B cell (primary cell): ENCODE measurements around the gene XPO6. TPM values are rescaled to one million over a fixed set of nuclear protein-coding genes. Genes with fewer than 3 reads are reported as not detected.

Experiments used
- ATAC-seq: fragments of 200-7000 bp; cut with Tn5 transposase; one replicate; pipeline ENCODE4 v1.10.0; 2021; ENCODE audit warnings: low read depth, mild to moderate bottlenecking, moderate number of reproducible peaks, moderate library complexity
- CTCF ChIA-PET: fragments of 350-600 bp; sonication (Branson Sonifier 250); formaldehyde crosslinking; loops from one replicate; lab custom pipeline; 2021; ENCODE audit warnings: antibody characterized with exemption, inconsistent platforms; lab: Charles Lee
- POLR2A ChIA-PET: fragments of 350-600 bp; sonication (Branson Sonifier 250); formaldehyde crosslinking; loops from one replicate; lab custom pipeline; 2021; ENCODE audit warnings: antibody characterized with exemption; lab: Charles Lee
- DNase-seq: peaks from one replicate; pipeline ENCODE4 v3.0.0; 2013
- H2AFZ ChIP-seq: 2 replicates; pipeline ENCODE4 v1.6.1; 2012; ENCODE audit warnings: mild to moderate bottlenecking, low read depth, low read length; ENCODE audit not compliant: insufficient read depth, poor library complexity, severe bottlenecking
- H3K27ac ChIP-seq, 2 donors: 1 replicate in 1 of 2; 2 replicates in 1 of 2; pipeline ENCODE4 v1.5.1; 2012 to 2013; ENCODE audit warnings: low read length in 2 of 2, mild to moderate bottlenecking in 2 of 2, moderate library complexity in 1 of 2
- H3K27me3 ChIP-seq, 4 experiments: fragments of 200-600 bp in 1 of 4; sonication (generic) in 1 of 4; replicated peaks in 1 of 4; 1 replicate in 2 of 4; 2 replicates in 2 of 4; pipeline versions ENCODE4 v1.6.1 to v1.7.0; 2013 to 2016; ENCODE audit warnings: low read length in 3 of 4, mild to moderate bottlenecking in 2 of 4, mixed read lengths in 1 of 4, moderate library complexity in 1 of 4; ENCODE audit not compliant: insufficient read depth in 4 of 4, control insufficient read depth in 3 of 4; ENCODE audit errors: control extremely low read depth in 1 of 4
- H3K36me3 ChIP-seq, 2 experiments: replicated peaks in 1 of 2; 1 replicate in 1 of 2; 2 replicates in 1 of 2; pipeline versions ENCODE4 v1.6.1 to v1.7.1; 2013; ENCODE audit warnings: low read length in 1 of 2; ENCODE audit not compliant: insufficient read depth in 2 of 2, control insufficient read depth in 1 of 2; ENCODE audit errors: control extremely low read depth in 1 of 2, extremely low read depth in 1 of 2
- H3K4me1 ChIP-seq, 2 donors: fragments of 200-600 bp in 1 of 2; sonication (generic) in 1 of 2; 1 replicate in 1 of 2; 2 replicates in 1 of 2; pipeline versions ENCODE4 v1.5.1 to v1.6.1; 2013 to 2017; ENCODE audit warnings: low read length in 2 of 2; ENCODE audit not compliant: control insufficient read depth in 2 of 2, insufficient read depth in 2 of 2
- H3K4me2 ChIP-seq: replicated peaks from 2 replicates; pipeline ENCODE3; 2012; ENCODE audit warnings: mild to moderate bottlenecking, low read depth, low read length; ENCODE audit not compliant: poor library complexity, severe bottlenecking
- H3K4me3 ChIP-seq, 5 experiments: fragments of 200-600 bp in 1 of 5; sonication (generic) in 1 of 5; 1 replicate in 3 of 5; 2 replicates in 2 of 5; pipeline versions ENCODE4 v1.5.1 to v1.7.0; 2011 to 2016; ENCODE audit warnings: low read length in 4 of 5, mild to moderate bottlenecking in 4 of 5, low read depth in 2 of 5, control low read depth in 1 of 5, moderate library complexity in 1 of 5; ENCODE audit not compliant: insufficient read depth in 1 of 5; ENCODE audit errors: control extremely low read depth in 1 of 5, extremely low read depth in 1 of 5
- H3K79me2 ChIP-seq: fragments of 200-600 bp; sonication (generic); one replicate; pipeline ENCODE4 v1.6.0; 2016; ENCODE audit warnings: low read length; ENCODE audit not compliant: control insufficient read depth, insufficient read depth
- H3K9ac ChIP-seq: fragments of 200-600 bp; sonication (generic); 2 replicates; pipeline ENCODE4 v1.6.1; 2017; ENCODE audit warnings: mild to moderate bottlenecking, low read length, moderate library complexity
- H3K9me3 ChIP-seq, 3 donors: one replicate each; pipeline versions ENCODE4 v1.6.1 to v1.7.1; 2013; ENCODE audit warnings: low read length in 2 of 3; ENCODE audit not compliant: control insufficient read depth in 2 of 3, insufficient read depth in 1 of 3; ENCODE audit errors: control extremely low read depth in 1 of 3
- H4K20me1 ChIP-seq: 2 replicates; pipeline ENCODE4 v1.6.0; 2012; ENCODE audit warnings: mild to moderate bottlenecking, low read length; ENCODE audit not compliant: insufficient read depth, control insufficient read depth, poor library complexity, severe bottlenecking
- H3K27ac Mint-ChIP-seq: one replicate; pipeline ENCODE4 v1.8.0; 2021; ENCODE audit warnings: mixed read lengths
- H3K27me3 Mint-ChIP-seq: one replicate; pipeline ENCODE4 v1.8.0; 2021; ENCODE audit warnings: mixed read lengths
- H3K4me1 Mint-ChIP-seq: one replicate; pipeline ENCODE4 v1.8.0; 2021; ENCODE audit warnings: mixed read lengths
- H3K4me3 Mint-ChIP-seq: one replicate; pipeline ENCODE4 v1.8.0; 2021; ENCODE audit warnings: mixed read lengths
- H3K9me3 Mint-ChIP-seq: one replicate; pipeline ENCODE4 v1.8.0; 2022; ENCODE audit warnings: mixed read lengths; ENCODE audit not compliant: insufficient read depth
- CTCF ChIP-seq: fragments of 200-600 bp; IDR thresholded peaks from one replicate; pipeline ENCODE4 v1.8.0; 2022; ENCODE audit warnings: antibody characterized with exemption, mild to moderate bottlenecking
- EZH2 ChIP-seq: IDR thresholded peaks from 2 replicates; pipeline ENCODE4 v1.6.1; 2012; ENCODE audit warnings: borderline replicate concordance, low read depth, mild to moderate bottlenecking, moderate library complexity, low read length; ENCODE audit not compliant: insufficient read depth, poor library complexity, severe bottlenecking
- WGBS: methylation state at CpG from one replicate; pipeline ENCODE4 v1.1.5; 2013; ENCODE audit warnings: missing lambda C conversion rate; ENCODE audit not compliant: insufficient coverage; 5-methylcytosine and 5-hydroxymethylcytosine counted together
- intact Hi-C: fragments of 100-400 bp; cut with micrococcal nuclease; formaldehyde crosslinking; loops from one replicate; pipeline ENCODE4 v1.10.0; 2022
- polyA plus RNA-seq: library from polyadenylated mRNA; depleted of rRNA; stranded (reverse); fragments of >200 nt; gene quantifications from 2 replicates; pipeline ENCODE4 v1.2.3, GENCODE V29; 2012
- total RNA-seq, 2 donors: library from RNA; stranded (reverse); fragments of 120-200 nt in 1 of 2; gene quantifications; 1 replicate in 1 of 2; 2 replicates in 1 of 2; pipeline versions ENCODE4 v1.2.3 to v1.2.4, GENCODE V29; 2013 to 2022

Gene XPO6
- total and polyA plus RNA-seq, 2 donors (not counting 1 experiment from before 2014, with no cell fraction given): 259 to 303 TPM

- peaks cover 2 to 98% of the 10 kb centered on the region in 2 experiments for H3K36me3 ChIP-seq
- no peaks in the 10 kb centered on the region for H3K9me3 ChIP-seq
- H3K4me3 Mint-ChIP-seq: no peak overlapping the region
- H3K27me3 ChIP-seq: no peaks in the 10 kb centered on the region
- H3K27ac ChIP-seq: no peak overlapping the region
- H2AFZ ChIP-seq: no peak overlapping the region
- no peaks in the 10 kb centered on the region for H3K9me3 Mint-ChIP-seq
- H3K27ac Mint-ChIP-seq: no peak overlapping the region
- H3K4me1 ChIP-seq: no peaks in the 10 kb centered on the region
- no peak overlapping the region for H3K4me3 ChIP-seq
- CTCF ChIA-PET: interaction anchor here (1.5 to 1.7 kb wide), 2 partner anchors 14 to 91 kb away, joined by 3 to 4 read pairs; no protein-coding TSS in a partner anchor
- WGBS: 94% methylated on average over 8 of the region's 14 CpGs
- H3K9ac ChIP-seq: no peak overlapping the region
- H3K27me3 Mint-ChIP-seq: no peaks in the 10 kb centered on the region
- H4K20me1 ChIP-seq: peaks cover 39% of the 10 kb centered on the region
- intact Hi-C loops: no loop called here
- H3K79me2 ChIP-seq: peaks cover 51% of the 10 kb centered on the region
- H3K4me2 ChIP-seq: no peak overlapping the region
- ATAC-seq: no peak
- POLR2A ChIA-PET: no interaction called here
- no peaks in the 10 kb centered on the region for H3K4me1 Mint-ChIP-seq
- no peak for TF ChIP-seq EZH2
- no peak for TF ChIP-seq CTCF
- DNase-seq: no peak
These were observed 84.8 kb downstream of the XPO6 start for GRCh38 chr16:28126684-28127620.

GRCh38 chr16:28125592-28125991, 86.2 kb downstream of the XPO6 start:
- no peak for TF ChIP-seq EZH2
- no peak for TF ChIP-seq CTCF
- Mint-ChIP-seq H3K4me3 (no peak overlapping the region), H3K9me3 (no peaks in the 10 kb centered on the region), H3K27ac (no peak overlapping the region), H3K27me3 (no peaks in the 10 kb centered on the region), H3K4me1 (no peaks in the 10 kb centered on the region)
- Histone ChIP-seq H3K36me3 (peaks cover 3 to 98% of the 10 kb centered on the region in 2 experiments), H4K20me1 (peaks cover 39% of the 10 kb centered on the region), H3K27ac (no peak overlapping the region), H3K79me2 (peaks cover 38% of the 10 kb centered on the region), H3K9ac (no peak overlapping the region), H2AFZ (no peak overlapping the region), H3K4me3 (no peak overlapping the region), H3K27me3 (no peaks in the 10 kb centered on the region), H3K4me2 (no peak overlapping the region), H3K9me3 (no peaks in the 10 kb centered on the region), H3K4me1 (no peaks in the 10 kb centered on the region)
- intact Hi-C loops: no loop called here
- CTCF ChIA-PET: interaction anchor here (1.0 kb wide), 1 partner anchor 93 kb away, joined by 3 read pairs; no protein-coding TSS in a partner anchor
- 95% methylated on average over 16 of the region's 16 CpGs for WGBS
- ATAC-seq: no peak
- DNase-seq: no peak
- POLR2A ChIA-PET: no interaction called here
